Muscle layer of colon (tissue), 2 donors: ENCODE results near the gene SIGLEC1.
A peak's percentile ranks its signal among the peaks of the same experiment; 100 is the strongest.

Experiments used
- H3K27ac ChIP-seq: one replicate; pipeline ENCODE4 v1.7.0; 2013; ENCODE audit warnings: low read depth, mild to moderate bottlenecking, low read length, moderate library complexity
- H3K27me3 ChIP-seq, 2 donors: one replicate each; pipeline ENCODE4 v1.7.0; 2013; ENCODE audit warnings: low read length in 2 of 2, mild to moderate bottlenecking in 2 of 2; ENCODE audit not compliant: insufficient read depth in 2 of 2, control insufficient read depth in 1 of 2
- H3K36me3 ChIP-seq: one replicate; pipeline ENCODE4 v1.7.0; 2013; ENCODE audit warnings: mild to moderate bottlenecking, low read length; ENCODE audit not compliant: insufficient read depth
- H3K4me1 ChIP-seq: one replicate; pipeline ENCODE4 v1.7.0; 2013; ENCODE audit warnings: mild to moderate bottlenecking, low read length; ENCODE audit not compliant: insufficient read depth
- H3K4me3 ChIP-seq, 2 donors: one replicate each; pipeline ENCODE4 v1.7.0; 2013; ENCODE audit warnings: low read length in 2 of 2, low read depth in 1 of 2, mild to moderate bottlenecking in 1 of 2, moderate library complexity in 1 of 2
- H3K9ac ChIP-seq: one replicate; pipeline ENCODE4 v1.7.0; 2013; ENCODE audit warnings: low read length
- H3K9me3 ChIP-seq: one replicate; pipeline ENCODE4 v1.7.0; 2013; ENCODE audit warnings: mild to moderate bottlenecking, low read length
- donor health status: abdominal sarcoma.
- donor health status: Adenocarcinoma of cecum.

The SIGLEC1 gene

DNA sequence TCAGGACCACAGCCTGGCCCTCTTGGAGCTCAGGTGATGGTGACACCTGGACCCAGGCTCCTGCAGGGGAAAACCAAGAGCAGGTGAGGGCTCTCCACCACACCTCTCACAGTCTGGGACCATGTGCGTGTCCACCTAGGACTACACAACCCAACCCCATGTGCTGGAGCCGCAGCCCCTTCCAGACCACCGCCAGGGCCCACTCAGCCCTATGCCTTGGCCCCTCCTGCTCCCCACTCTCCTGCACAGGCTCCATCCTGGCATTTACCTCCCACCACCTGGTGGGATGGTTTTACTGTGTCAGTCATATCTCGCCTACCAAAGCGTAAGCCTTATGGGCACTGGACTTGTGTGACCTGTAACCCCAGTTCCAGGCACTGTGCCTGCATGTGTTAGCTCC lies 17.5 kb downstream of the SIGLEC1 start:
- H3K4me1 ChIP-seq: no peaks in the 10 kb centered on the region

DNA sequence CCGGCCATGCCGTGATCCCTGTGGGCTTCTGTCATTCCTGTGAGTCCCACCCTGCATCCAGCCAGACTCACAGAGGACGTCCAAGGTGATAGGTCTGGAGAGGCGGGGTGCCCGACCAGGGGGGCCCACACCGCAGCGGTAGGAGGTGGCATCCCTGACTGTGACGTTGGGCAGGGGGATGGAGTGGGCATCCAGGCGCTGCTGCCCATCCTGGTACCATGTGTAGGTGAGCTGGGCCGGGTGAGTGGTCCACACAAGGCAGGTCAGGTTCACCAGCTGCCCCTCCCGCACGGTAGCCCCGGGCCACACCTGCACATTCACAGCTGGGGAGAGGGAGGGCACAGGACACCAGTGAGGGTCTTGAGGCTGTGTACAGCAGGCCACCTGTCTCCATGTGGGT lies 19.0 kb downstream of the SIGLEC1 start:
- Histone ChIP-seq H3K4me3 (no peak overlapping the region), H3K9ac (no peak overlapping the region), H3K36me3 (no peaks in the 10 kb centered on the region), H3K27ac (no peak overlapping the region), H3K9me3 (no peaks in the 10 kb centered on the region), H3K27me3 (no peaks in the 10 kb centered on the region), H3K4me1 (no peaks in the 10 kb centered on the region)

More for the DNA sequence above, 17.5 kb downstream of the SIGLEC1 start:
- H3K4me3 ChIP-seq: no peak overlapping the region
- H3K27ac ChIP-seq: no peak overlapping the region
- no peaks in the 10 kb centered on the region for H3K9me3 ChIP-seq
- H3K27me3 ChIP-seq: no peaks in the 10 kb centered on the region
- H3K36me3 ChIP-seq: no peaks in the 10 kb centered on the region
- H3K9ac ChIP-seq: no peak overlapping the region

DNA sequence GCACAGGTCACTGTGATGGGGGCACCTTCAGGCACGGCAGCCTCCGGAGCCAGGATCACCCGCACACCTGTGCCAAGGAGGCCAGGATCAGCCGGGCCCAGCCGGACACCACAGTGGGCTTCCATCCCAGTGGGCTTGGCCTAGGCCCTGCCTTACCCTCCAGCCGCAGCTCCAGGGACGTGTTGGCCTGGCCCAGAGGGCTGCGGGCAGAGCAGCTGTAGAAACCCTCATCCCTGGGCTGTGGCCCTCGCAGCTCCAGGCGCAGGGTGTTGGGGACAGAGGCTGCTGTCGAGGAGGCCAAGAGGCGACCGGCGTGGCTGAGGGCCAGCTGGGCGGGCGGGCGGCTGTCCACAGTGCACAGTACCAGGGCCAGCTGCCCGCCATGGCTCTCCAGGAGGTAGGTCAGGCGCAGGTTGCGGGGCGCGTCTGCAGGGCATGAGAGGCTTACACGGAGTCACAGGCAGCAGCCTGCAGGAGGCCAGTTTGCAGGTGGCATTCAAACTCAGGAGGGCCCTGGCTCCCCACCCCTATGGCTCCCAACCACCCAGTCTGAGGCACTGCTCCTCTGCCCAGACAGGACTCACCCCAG lies 19.6 kb downstream of the SIGLEC1 start:
- no peaks in the 10 kb centered on the region for H3K9me3 ChIP-seq
- no peak overlapping the region for H3K9ac ChIP-seq
- no peaks in the 10 kb centered on the region for H3K36me3 ChIP-seq
- H3K27me3 ChIP-seq: no peaks in the 10 kb centered on the region
- no peak overlapping the region for H3K27ac ChIP-seq
- peaks cover 2% of the 10 kb centered on the region for H3K4me1 ChIP-seq
- no peak overlapping the region for H3K4me3 ChIP-seq

DNA sequence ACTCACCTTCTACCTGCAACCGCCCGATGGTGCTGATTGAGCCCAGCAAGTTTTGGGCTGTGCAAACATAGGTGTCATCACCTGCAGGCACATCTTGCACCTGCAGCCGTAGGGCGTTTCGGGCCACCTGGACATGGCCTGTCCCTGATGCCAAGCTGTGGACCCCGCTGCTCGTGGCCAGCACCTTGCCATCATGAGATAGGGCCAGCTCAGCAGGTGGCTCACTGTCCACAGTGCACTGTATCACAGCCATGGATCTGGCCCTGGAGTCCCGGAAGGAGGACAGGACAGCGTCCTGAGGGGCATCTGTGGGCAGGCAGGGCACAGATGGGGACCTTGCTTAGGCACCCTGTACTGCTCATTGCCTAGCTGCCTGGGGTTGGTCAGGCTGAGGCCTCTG lies 20.5 kb downstream of the SIGLEC1 start:
- H3K36me3 ChIP-seq: no peaks in the 10 kb centered on the region
- no peaks in the 10 kb centered on the region for H3K27me3 ChIP-seq
- no peak overlapping the region for H3K9ac ChIP-seq
- no peaks in the 10 kb centered on the region for H3K9me3 ChIP-seq
- H3K4me1 ChIP-seq: peaks cover 11% of the 10 kb centered on the region
- H3K27ac ChIP-seq: no peak overlapping the region
- no peak overlapping the region for H3K4me3 ChIP-seq

DNA sequence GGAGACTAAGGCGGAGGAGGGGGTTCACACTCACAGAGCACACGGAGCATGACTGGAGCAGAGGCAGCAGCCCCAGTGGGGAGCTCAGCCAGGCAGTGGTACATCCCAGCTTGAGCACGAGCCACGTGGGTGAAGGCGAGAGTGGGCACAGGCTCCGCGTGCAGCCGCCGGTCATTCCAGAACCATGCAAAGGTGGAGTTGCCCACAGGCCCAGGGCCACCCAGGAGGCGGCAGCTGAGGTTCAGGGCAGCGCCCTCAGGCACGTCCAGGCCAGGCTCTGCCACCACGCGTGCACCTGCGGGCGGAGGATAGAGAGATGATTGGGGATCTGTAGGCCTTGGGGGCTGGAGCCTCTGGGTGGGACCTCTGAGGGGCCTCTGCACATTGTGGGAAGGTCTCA lies 21.1 kb downstream of the SIGLEC1 start:
- Histone ChIP-seq H3K9me3 (no peaks in the 10 kb centered on the region), H3K4me1 (peaks cover 16% of the 10 kb centered on the region), H3K4me3 (no peak overlapping the region), H3K27me3 (no peaks in the 10 kb centered on the region), H3K36me3 (no peaks in the 10 kb centered on the region), H3K9ac (no peak overlapping the region), H3K27ac (no peak overlapping the region)

DNA sequence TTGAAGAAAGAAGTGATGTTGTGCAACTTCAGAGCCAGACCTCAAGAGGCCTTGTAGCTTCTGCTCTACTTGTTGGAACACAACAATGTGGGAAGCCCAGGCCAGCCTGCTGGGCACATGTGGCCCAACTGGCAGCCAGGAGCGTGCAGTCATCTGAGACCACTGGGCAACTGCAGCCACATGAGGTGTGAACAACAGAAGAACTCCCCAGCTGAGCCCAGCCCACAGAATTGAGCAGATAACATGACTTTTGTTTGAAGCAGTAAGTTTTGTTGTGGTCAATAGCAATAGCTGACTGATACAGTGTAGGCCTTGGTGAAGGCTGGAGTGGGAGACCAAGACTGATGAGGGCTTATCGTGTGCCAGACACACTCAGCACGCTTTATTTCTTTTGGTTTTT lies 22.0 kb downstream of the SIGLEC1 start:
- no peak overlapping the region for H3K9ac ChIP-seq
- H3K4me3 ChIP-seq: no peak overlapping the region
- no peaks in the 10 kb centered on the region for H3K36me3 ChIP-seq
- H3K4me1 ChIP-seq: peaks cover 18% of the 10 kb centered on the region
- no peak overlapping the region for H3K27ac ChIP-seq
- no peaks in the 10 kb centered on the region for H3K9me3 ChIP-seq
- H3K27me3 ChIP-seq: no peaks in the 10 kb centered on the region

DNA sequence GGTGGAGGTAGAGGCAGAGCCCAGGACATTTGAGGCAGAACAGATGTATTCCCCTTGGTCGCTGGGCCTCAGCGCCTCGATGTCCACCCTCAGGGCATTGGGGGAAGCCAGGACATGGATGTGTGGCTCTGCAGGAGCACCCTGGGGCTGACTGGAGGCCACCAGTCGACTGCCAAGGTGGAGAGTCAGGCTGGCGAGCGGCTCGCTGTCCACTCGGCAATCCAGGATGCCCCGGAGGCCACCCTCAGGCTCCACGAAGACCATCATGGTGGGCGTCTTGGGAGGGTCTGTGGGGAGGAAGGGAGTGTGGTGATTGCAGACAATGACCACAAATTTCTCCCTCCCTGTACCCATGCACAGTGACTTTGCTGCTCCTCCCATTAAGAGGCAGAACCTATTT lies 22.4 kb downstream of the SIGLEC1 start:
- Histone ChIP-seq H3K36me3 (no peaks in the 10 kb centered on the region), H3K27ac (no peak overlapping the region), H3K4me3 (no peak overlapping the region), H3K27me3 (no peaks in the 10 kb centered on the region), H3K9me3 (no peaks in the 10 kb centered on the region), H3K4me1 (peaks cover 18% of the 10 kb centered on the region), H3K9ac (no peak overlapping the region)

DNA sequence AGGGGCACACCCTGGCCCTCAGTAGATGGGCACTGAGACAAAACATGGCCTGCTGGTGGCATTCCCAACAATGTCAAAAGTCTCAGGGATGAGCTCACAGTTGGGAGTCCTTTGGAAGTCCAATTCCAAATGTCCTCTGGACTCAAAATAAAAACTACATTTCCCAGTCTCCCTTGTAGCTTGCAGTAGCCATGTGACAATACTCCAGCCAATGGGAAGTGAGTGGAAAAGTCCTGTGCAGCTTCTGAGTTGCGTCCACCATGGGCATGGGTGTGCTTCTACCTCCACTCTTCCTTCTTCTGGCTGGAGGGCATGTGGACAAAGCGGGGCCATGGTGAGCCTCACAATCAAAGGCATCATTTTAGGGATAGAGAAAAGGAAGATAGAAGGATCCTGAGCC lies 24.7 kb downstream of the SIGLEC1 start:
- no peaks in the 10 kb centered on the region for H3K27me3 ChIP-seq
- no peak overlapping the region for H3K9ac ChIP-seq
- peaks cover 18% of the 10 kb centered on the region for H3K4me1 ChIP-seq
- no peaks in the 10 kb centered on the region for H3K9me3 ChIP-seq
- H3K4me3 ChIP-seq: peak overlapping the region in 1 of 2 donors; percentile 30
- peak overlapping the region; percentile 73 for H3K27ac ChIP-seq
- no peaks in the 10 kb centered on the region for H3K36me3 ChIP-seq

DNA sequence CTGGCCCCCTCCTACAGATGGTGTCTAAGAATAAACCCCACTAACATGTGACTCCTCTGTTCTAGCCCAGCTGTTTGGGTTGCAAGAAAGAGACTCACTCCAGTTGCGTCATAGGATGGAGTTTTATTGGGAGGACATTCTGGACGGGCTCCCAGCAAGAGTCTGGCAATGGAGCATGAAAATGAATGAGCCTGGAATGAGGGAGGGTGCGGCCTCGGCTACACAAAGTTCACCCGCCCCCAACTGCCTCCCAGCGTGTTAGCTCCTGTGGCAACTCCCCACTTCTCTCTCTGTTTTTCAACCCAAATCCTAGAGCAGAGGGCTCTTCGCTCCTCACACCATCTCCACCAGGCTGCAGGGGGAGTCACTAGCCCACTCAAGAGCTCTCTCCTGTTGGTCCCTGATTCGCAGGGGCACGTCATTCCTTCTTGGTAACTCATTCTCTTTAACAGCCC lies 25.5 kb downstream of the SIGLEC1 start:
- Histone ChIP-seq H3K36me3 (no peaks in the 10 kb centered on the region), H3K9ac (no peak overlapping the region), H3K9me3 (no peaks in the 10 kb centered on the region), H3K27me3 (no peaks in the 10 kb centered on the region), H3K27ac (peak overlapping the region; percentile 83), H3K4me3 (peak overlapping the region in 1 of 2 donors; percentile 30), H3K4me1 (peaks cover 18% of the 10 kb centered on the region)

DNA sequence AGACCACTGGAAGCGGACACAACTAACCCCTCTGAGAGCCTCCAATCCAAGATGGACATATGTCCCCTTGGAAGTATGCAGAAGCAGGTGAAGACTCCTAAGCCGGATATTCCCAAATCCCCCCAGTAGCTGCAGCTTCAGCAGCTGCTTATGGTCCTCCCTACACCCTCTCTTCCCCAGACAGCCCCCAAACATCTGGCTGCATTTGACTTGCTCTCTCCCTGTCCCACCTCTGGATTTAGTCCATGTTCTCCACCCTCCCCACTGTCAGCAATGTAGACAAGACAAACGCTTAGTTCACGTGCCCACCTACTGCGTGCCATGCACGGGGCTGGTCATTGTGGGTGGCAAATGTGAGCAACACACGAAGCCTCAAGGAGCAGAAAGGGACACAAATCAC lies 26.0 kb downstream of the SIGLEC1 start:
- Histone ChIP-seq H3K4me3 (no peak overlapping the region), H3K27me3 (no peaks in the 10 kb centered on the region), H3K36me3 (no peaks in the 10 kb centered on the region), H3K9ac (no peak overlapping the region), H3K9me3 (no peaks in the 10 kb centered on the region), H3K27ac (peak overlapping the region; percentile 83), H3K4me1 (peaks cover 18% of the 10 kb centered on the region)

DNA sequence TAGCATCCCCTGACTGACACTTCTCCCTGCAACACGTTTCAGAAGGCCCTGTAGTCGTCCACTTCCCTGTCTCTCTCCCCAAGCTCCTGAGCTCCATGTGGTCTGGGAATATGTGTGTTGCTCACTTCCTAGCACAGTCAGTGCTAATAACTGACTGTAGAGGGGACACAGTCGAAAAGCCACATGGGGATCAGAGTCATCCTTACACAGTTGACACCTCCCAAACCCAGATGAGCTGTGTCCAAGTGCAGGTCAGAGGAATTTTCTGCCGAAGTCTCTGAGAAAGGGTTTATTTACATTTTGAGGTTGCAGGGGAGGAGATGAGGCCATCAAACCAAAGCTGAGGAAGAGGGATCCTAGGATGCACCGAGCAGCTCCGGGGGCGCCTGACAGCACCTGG lies 27.1 kb downstream of the SIGLEC1 start:
- Histone ChIP-seq H3K4me1 (peaks cover 26% of the 10 kb centered on the region), H3K36me3 (no peaks in the 10 kb centered on the region), H3K9me3 (no peaks in the 10 kb centered on the region), H3K4me3 (no peak overlapping the region), H3K9ac (no peak overlapping the region), H3K27ac (no peak overlapping the region), H3K27me3 (no peaks in the 10 kb centered on the region)
